Panc1 (cell line): ENCODE data around the gene AKAP6. TPM values are rescaled to one million over a fixed set of nuclear protein-coding genes. Genes with fewer than 3 reads are reported as not detected.

Source experiments
- ATAC-seq: fragments of 200-7000 bp; cut with Tn5 transposase; 2 replicates; pipeline ENCODE4 v1.9.1; 2020; ENCODE audit warnings: mild to moderate bottlenecking, moderate library complexity
- BruUV-seq: library from RNA; stranded (reverse); fragments of 400-500 nt; replicated peaks from 2 replicates; lab custom pipeline; 2021; lab: Mats Ljungman, UMichigan
- CTCF ChIA-PET: fragments of 300-600 bp; sonication (Branson Sonifier 250); formaldehyde crosslinking; loops from one replicate; lab custom pipeline; 2022; ENCODE audit warnings: antibody characterized with exemption; lab: Charles Lee
- POLR2A ChIA-PET: fragments of 300-600 bp; sonication (Branson Sonifier 250); formaldehyde crosslinking; loops from one replicate; lab custom pipeline; 2022; ENCODE audit warnings: antibody characterized with exemption; lab: Charles Lee
- DNase-seq: peaks from one replicate; pipeline ENCODE4 v3.0.0-alpha.2; 2010; ENCODE audit warnings: low read depth, low spot score
- H3K27ac ChIP-seq: 2 replicates; pipeline ENCODE4 v1.5.1; 2011; ENCODE audit warnings: mild to moderate bottlenecking, low read length, inconsistent platforms
- H3K27me3 ChIP-seq: fragments of 200-500 bp; sonication (Bioruptor generic); 2 replicates; pipeline ENCODE4 v1.6.0; 2014; ENCODE audit warnings: low read length, inconsistent platforms; ENCODE audit not compliant: control insufficient read depth, insufficient read depth
- H3K36me3 ChIP-seq: fragments of 200-500 bp; sonication (Bioruptor generic); 2 replicates; pipeline ENCODE4 v1.5.1; 2014; ENCODE audit warnings: inconsistent platforms, mild to moderate bottlenecking, low read length, moderate library complexity; ENCODE audit not compliant: control insufficient read depth, insufficient read depth
- H3K4me1 ChIP-seq: 2 replicates; pipeline ENCODE4 v1.5.1; 2011; ENCODE audit warnings: inconsistent platforms, mild to moderate bottlenecking, low read length, moderate library complexity; ENCODE audit not compliant: control insufficient read depth, insufficient read depth
- H3K4me3 ChIP-seq, 2 experiments: 2 replicates each; pipeline ENCODE4 v1.5.1; 2011 to 2012; ENCODE audit warnings: low read depth in 2 of 2, low read length in 2 of 2, mild to moderate bottlenecking in 2 of 2, inconsistent platforms in 1 of 2, moderate library complexity in 1 of 2
- H3K9me3 ChIP-seq: fragments of 200-500 bp; sonication (Bioruptor generic); 2 replicates; pipeline ENCODE4 v1.5.1; 2014; ENCODE audit warnings: low read depth, mild to moderate bottlenecking, inconsistent platforms, low read length, moderate library complexity; ENCODE audit not compliant: control insufficient read depth, insufficient read depth
- CTCF ChIP-seq: fragments of 450-650 bp; IDR thresholded peaks from 2 replicates; pipeline ENCODE4 v1.5.1; 2017; ENCODE audit warnings: mild to moderate bottlenecking
- POLR2AphosphoS5 ChIP-seq: IDR thresholded peaks from 2 replicates; pipeline ENCODE4 v1.6.1; 2012; ENCODE audit warnings: mild to moderate bottlenecking, low read depth, low read length, moderate library complexity
- SIN3A ChIP-seq: IDR thresholded peaks from 2 replicates; pipeline ENCODE4 v1.6.1; 2012; ENCODE audit warnings: low read depth, mild to moderate bottlenecking, low read length, moderate library complexity, borderline replicate concordance; ENCODE audit not compliant: insufficient read depth
- TCF7L2 ChIP-seq: IDR thresholded peaks from 2 replicates; pipeline ENCODE4 v1.6.1; 2011; ENCODE audit warnings: mild to moderate bottlenecking, low read depth, low read length, inconsistent platforms
- in situ Hi-C: cut with HindIII; loops from 2 replicates; pipeline ENCODE4 v1.10.0; 2016; ENCODE audit warnings: low sequenced_read_pairs, low pct_unique_long_range_greater_than_20kb
- intact Hi-C: fragments of 100-400 bp; cut with micrococcal nuclease; formaldehyde crosslinking; loops from one replicate; pipeline ENCODE4 v1.10.0; 2022; ENCODE audit not compliant: unreplicated experiment
- total RNA-seq: library from RNA; stranded (reverse); gene quantifications from one replicate; pipeline ENCODE4 v1.2.1, GENCODE V29; 2021; ENCODE audit not compliant: unreplicated experiment
- TF ChIP-seq, protein P1 (sequence below), 2 experiments: IDR thresholded peaks; 2 replicates each; pipeline ENCODE4 v1.6.1; 2011 to 2012; ENCODE audit warnings: low read depth in 2 of 2, control low read depth in 1 of 2, low read length in 1 of 2, mild to moderate bottlenecking in 1 of 2, moderate library complexity in 1 of 2; ENCODE audit not compliant: insufficient read depth in 1 of 2

The AKAP6 gene
- total RNA-seq, 1 experiment from 2014 or later: 0.82 TPM

DNA sequence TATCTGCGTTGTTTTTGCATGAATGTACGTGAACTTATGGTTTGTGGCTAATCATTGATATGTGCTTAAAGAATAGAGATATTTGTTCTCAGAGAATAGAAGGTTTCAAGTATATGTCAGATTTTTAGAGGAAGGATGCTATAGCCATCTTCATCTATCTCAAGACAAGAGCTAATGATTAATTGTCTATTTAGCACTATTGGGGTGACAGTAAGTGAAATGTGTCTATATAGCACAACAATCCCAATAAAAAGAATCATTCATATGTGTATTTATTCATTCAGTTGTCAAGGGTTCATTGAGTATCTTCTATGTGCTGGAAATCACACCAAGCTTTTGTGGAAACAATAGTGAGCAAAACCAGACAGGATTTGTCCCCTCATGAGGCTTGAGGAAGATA is 310.1 kb downstream of the AKAP6 start:
- in situ Hi-C loops: no loop called here
- no peaks in the 10 kb centered on the region for H3K4me1 ChIP-seq
- intact Hi-C loops: no loop called here
- ATAC-seq: no peak
- TF ChIP-seq, protein P1, sequence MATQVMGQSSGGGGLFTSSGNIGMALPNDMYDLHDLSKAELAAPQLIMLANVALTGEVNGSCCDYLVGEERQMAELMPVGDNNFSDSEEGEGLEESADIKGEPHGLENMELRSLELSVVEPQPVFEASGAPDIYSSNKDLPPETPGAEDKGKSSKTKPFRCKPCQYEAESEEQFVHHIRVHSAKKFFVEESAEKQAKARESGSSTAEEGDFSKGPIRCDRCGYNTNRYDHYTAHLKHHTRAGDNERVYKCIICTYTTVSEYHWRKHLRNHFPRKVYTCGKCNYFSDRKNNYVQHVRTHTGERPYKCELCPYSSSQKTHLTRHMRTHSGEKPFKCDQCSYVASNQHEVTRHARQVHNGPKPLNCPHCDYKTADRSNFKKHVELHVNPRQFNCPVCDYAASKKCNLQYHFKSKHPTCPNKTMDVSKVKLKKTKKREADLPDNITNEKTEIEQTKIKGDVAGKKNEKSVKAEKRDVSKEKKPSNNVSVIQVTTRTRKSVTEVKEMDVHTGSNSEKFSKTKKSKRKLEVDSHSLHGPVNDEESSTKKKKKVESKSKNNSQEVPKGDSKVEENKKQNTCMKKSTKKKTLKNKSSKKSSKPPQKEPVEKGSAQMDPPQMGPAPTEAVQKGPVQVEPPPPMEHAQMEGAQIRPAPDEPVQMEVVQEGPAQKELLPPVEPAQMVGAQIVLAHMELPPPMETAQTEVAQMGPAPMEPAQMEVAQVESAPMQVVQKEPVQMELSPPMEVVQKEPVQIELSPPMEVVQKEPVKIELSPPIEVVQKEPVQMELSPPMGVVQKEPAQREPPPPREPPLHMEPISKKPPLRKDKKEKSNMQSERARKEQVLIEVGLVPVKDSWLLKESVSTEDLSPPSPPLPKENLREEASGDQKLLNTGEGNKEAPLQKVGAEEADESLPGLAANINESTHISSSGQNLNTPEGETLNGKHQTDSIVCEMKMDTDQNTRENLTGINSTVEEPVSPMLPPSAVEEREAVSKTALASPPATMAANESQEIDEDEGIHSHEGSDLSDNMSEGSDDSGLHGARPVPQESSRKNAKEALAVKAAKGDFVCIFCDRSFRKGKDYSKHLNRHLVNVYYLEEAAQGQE (IDR thresholded peaks at IDR 0.05; ENCODE audit: insufficient read depth in 1 of 2, low read depth in 2 of 2, low read length in 1 of 2): no peak
- no peak for TF ChIP-seq SIN3A
- no peak for TF ChIP-seq CTCF
- no peak for TF ChIP-seq TCF7L2
- no peak for TF ChIP-seq POLR2AphosphoS5
- no peak overlapping the region for H3K4me3 ChIP-seq
- ChIA-PET CTCF (no interaction called here), POLR2A (no interaction called here)
- no TSS peak for BruUV-seq
- H3K27me3 ChIP-seq: no peaks in the 10 kb centered on the region
- no peaks in the 10 kb centered on the region for H3K36me3 ChIP-seq
- H3K27ac ChIP-seq: no peak overlapping the region
- DNase-seq: no peak
- H3K9me3 ChIP-seq: no peaks in the 10 kb centered on the region

DNA sequence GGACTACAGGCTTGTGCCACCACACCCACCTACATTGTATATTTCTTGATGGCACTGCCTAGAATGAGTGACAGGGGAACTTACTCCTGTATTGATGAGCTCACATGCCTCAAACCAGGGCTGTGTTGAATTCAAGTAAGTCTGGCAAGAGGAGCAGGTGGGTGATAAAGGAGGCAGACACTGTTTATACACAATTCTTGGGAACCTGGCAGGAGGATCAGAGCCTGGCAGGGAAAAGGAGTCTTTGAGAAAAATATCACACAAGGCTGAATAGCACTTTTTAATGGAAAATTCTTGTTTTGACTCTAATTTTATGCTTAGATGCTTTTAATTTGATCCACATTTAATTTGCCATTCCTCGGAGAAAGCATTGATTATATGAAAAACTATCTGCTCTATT is 316.5 kb downstream of the AKAP6 start:
- DNase-seq (no peak), ATAC-seq (no peak)
- CTCF ChIA-PET: no interaction called here
- H3K27me3 ChIP-seq: no peaks in the 10 kb centered on the region
- no peaks in the 10 kb centered on the region for H3K4me1 ChIP-seq
- POLR2A ChIA-PET: no interaction called here
- intact Hi-C loops (no loop called here), in situ Hi-C loops (no loop called here)
- H3K4me3 ChIP-seq: no peak overlapping the region
- H3K27ac ChIP-seq: no peak overlapping the region
- no TSS peak for BruUV-seq
- no peaks in the 10 kb centered on the region for H3K9me3 ChIP-seq
- TF ChIP-seq, protein P1 (IDR thresholded peaks at IDR 0.05; ENCODE audit: insufficient read depth in 1 of 2, low read depth in 2 of 2, low read length in 1 of 2): no peak
- TF ChIP-seq POLR2AphosphoS5 (no peak), SIN3A (no peak), CTCF (no peak), TCF7L2 (no peak)
- H3K36me3 ChIP-seq: no peaks in the 10 kb centered on the region
